ENCODE measurements around the gene ZFAND6. TPM values are rescaled to one million over a fixed set of nuclear protein-coding genes. Genes with fewer than 3 reads are reported as not detected.
"Not testable (repeated sequence)": the region's sequence is repeated elsewhere in the genome, so short reads cannot be mapped to it uniquely, and the experiment has no call there.

ZFAND6 gene
- total RNA-seq, 1 donor from 2014 or later = 87.4 TPM

DNA sequence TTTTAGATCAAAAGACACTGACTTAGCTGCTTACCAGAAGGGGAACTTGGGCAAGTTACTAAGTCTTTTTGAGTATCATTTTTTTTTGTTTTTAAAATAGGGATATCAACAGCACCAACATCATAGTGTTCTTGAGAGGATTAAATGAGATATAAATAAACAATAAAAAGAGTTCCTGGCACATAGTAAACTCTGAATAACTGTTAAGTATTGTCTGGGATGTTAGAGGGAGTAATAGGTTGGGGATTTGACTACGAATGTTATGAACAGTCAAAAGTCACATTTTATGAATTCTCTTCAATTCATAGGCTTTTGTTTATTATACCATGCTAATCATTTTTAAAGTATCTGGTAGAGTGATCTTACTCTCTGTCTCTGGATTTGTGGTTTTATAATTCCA lies 55.5 kb downstream of the ZFAND6 start:
- no peaks in the 10 kb centered on the region for H3K4me1 ChIP-seq
- intact Hi-C loops (cut with DNase I) = no loop called here

DNA sequence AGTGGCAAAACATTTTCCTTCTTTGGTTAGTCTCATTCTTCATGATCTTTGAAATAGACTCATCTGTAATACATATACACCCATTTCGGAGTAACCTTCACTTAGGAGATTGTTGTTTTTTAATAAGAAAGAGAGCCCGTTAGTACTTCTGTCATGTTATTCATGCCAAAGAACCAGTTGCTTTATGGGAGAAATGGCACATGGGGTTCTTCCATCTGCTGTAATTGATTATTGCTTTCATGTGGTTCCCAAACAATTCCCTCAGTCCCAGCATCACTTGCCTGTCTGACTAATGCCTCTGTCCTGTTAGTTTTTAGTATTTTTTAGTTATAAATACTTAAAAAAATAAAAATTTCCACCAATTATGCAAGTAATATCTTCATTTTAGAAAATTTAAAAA lies 59.5 kb downstream of the ZFAND6 start:
- no peaks in the 10 kb centered on the region for H3K4me1 ChIP-seq
- no peaks in the 10 kb centered on the region for H3K9me3 ChIP-seq
- no peaks in the 10 kb centered on the region for H3K27me3 ChIP-seq
- no peak for DNase-seq (ENCODE audit: extremely low spot score in 2 of 2)
- TF ChIP-seq POLR2AphosphoS5 (IDR thresholded peaks at IDR 0.05; ENCODE audit: insufficient read depth in 1 of 2, low read depth in 1 of 2) = no peak
- TF ChIP-seq, protein P1, sequence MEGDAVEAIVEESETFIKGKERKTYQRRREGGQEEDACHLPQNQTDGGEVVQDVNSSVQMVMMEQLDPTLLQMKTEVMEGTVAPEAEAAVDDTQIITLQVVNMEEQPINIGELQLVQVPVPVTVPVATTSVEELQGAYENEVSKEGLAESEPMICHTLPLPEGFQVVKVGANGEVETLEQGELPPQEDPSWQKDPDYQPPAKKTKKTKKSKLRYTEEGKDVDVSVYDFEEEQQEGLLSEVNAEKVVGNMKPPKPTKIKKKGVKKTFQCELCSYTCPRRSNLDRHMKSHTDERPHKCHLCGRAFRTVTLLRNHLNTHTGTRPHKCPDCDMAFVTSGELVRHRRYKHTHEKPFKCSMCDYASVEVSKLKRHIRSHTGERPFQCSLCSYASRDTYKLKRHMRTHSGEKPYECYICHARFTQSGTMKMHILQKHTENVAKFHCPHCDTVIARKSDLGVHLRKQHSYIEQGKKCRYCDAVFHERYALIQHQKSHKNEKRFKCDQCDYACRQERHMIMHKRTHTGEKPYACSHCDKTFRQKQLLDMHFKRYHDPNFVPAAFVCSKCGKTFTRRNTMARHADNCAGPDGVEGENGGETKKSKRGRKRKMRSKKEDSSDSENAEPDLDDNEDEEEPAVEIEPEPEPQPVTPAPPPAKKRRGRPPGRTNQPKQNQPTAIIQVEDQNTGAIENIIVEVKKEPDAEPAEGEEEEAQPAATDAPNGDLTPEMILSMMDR (IDR thresholded peaks at IDR 0.05) = no peak
- no peak for TF ChIP-seq POLR2A (IDR thresholded peaks at IDR 0.05)
- intact Hi-C loops (cut with DNase I) = no loop called here
- no peak overlapping the region for H3K4me3 ChIP-seq
- no peak overlapping the region for H3K27ac ChIP-seq
- H3K36me3 ChIP-seq = peaks cover 0 to 10% of the 10 kb centered on the region in 2 donors

More for the DNA sequence above, 55.5 kb downstream of the ZFAND6 start:
- no peaks in the 10 kb centered on the region for H3K9me3 ChIP-seq
- H3K27ac ChIP-seq = no peak overlapping the region
- no peaks in the 10 kb centered on the region for H3K36me3 ChIP-seq
- TF ChIP-seq POLR2AphosphoS5 (IDR thresholded peaks at IDR 0.05; ENCODE audit: insufficient read depth in 1 of 2, low read depth in 1 of 2) (no peak), POLR2A (IDR thresholded peaks at IDR 0.05) (no peak)
- TF ChIP-seq, protein P1 (IDR thresholded peaks at IDR 0.05) = no peak
- no peak overlapping the region for H3K4me3 ChIP-seq
- no peak for DNase-seq (ENCODE audit: extremely low spot score in 2 of 2)
- no peaks in the 10 kb centered on the region for H3K27me3 ChIP-seq

- Histone ChIP-seq H3K27me3 (no peaks in the 10 kb centered on the region), H3K36me3 (peaks cover 0 to 17% of the 10 kb centered on the region in 2 donors), H3K9me3 (no peaks in the 10 kb centered on the region), H3K27ac (no peak overlapping the region), H3K4me3 (no peak overlapping the region), H3K4me1 (no peaks in the 10 kb centered on the region)
- intact Hi-C loops (cut with DNase I) = no loop called here
- no peak for TF ChIP-seq POLR2A (IDR thresholded peaks at IDR 0.05)
- TF ChIP-seq, protein P1 (IDR thresholded peaks at IDR 0.05) = no peak
- no peak for TF ChIP-seq POLR2AphosphoS5 (IDR thresholded peaks at IDR 0.05; ENCODE audit: insufficient read depth in 1 of 2, low read depth in 1 of 2)
- no peak for DNase-seq (ENCODE audit: extremely low spot score in 2 of 2)
Observed at GRCh38 chr15:80120636-80121035, 61.2 kb downstream of the ZFAND6 start.

- TF ChIP-seq POLR2A (IDR thresholded peaks at IDR 0.05) (no peak), POLR2AphosphoS5 (IDR thresholded peaks at IDR 0.05; ENCODE audit: insufficient read depth in 1 of 2, low read depth in 1 of 2) (no peak)
- TF ChIP-seq, protein P1 (IDR thresholded peaks at IDR 0.05) = no peak
- Histone ChIP-seq H3K27ac (no peak overlapping the region), H3K36me3 (peaks cover 0 to 17% of the 10 kb centered on the region in 2 donors), H3K4me3 (no peak overlapping the region), H3K27me3 (no peaks in the 10 kb centered on the region), H3K4me1 (no peaks in the 10 kb centered on the region), H3K9me3 (no peaks in the 10 kb centered on the region)
- no peak for DNase-seq (ENCODE audit: extremely low spot score in 2 of 2)
- intact Hi-C loops (cut with DNase I) = no loop called here
Observed at GRCh38 chr15:80121546-80121945, 62.1 kb downstream of the ZFAND6 start.

DNA sequence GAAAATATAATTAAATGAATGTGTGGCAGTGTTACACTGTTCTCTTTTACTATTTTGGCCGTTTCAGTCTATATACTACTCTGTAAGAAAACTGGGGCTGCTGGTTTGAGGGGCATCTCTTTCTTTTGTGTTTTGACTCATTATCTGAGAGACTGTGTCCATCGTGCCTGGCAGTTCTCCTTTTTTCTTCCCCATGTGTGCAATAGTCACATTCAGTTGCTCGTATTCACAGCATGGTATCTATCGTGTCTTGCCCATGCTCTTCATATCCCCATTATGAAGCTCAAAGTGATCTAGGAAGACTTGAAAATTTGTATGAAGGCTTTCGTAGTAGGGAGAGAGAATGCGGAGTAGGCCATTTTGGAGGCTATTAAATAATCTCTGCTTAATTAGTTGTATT lies 63.6 kb downstream of the ZFAND6 start:
- TF ChIP-seq, protein P1 (IDR thresholded peaks at IDR 0.05) = no peak
- no peak for TF ChIP-seq POLR2AphosphoS5 (IDR thresholded peaks at IDR 0.05; ENCODE audit: insufficient read depth in 1 of 2, low read depth in 1 of 2)
- TF ChIP-seq POLR2A (IDR thresholded peaks at IDR 0.05) = no peak
- H3K4me1 ChIP-seq = no peaks in the 10 kb centered on the region
- no peak for DNase-seq (ENCODE audit: extremely low spot score in 2 of 2)
- no peak overlapping the region for H3K4me3 ChIP-seq
- intact Hi-C loops (cut with DNase I) = no loop called here
- no peaks in the 10 kb centered on the region for H3K27me3 ChIP-seq
- no peaks in the 10 kb centered on the region for H3K9me3 ChIP-seq
- no peak overlapping the region for H3K27ac ChIP-seq
- H3K36me3 ChIP-seq = peaks cover 0 to 17% of the 10 kb centered on the region in 2 donors

DNA sequence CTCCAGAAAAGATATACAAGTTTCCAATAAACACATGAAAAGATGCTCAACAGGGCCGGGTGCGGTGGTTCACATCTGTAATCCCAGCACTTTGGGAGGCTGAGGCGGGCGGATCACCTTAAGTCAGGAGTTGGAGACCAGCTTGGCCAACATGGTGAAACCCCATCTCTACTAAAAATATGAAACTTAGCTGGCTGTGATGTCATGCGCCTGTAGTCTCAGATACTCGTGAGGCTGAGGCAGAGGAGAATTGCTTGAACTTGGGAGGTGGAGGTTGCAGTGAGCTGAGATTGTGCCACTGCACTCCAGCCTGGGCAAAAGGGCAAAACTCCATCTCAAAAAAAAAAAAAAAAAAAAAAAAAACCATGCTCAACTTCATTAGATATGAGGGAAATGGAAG lies 67.8 kb downstream of the ZFAND6 start:
- not testable (repeated sequence) for H3K9me3 ChIP-seq

More for the DNA sequence above, 67.8 kb downstream of the ZFAND6 start:
- H3K36me3 ChIP-seq = peaks cover 0 to 23% of the 10 kb centered on the region in 2 donors
- DNase-seq (ENCODE audit: extremely low spot score in 2 of 2); H3K27me3 ChIP-seq; H3K4me1 ChIP-seq; H3K27ac ChIP-seq; intact Hi-C loops (cut with DNase I); H3K4me3 ChIP-seq: not testable (repeated sequence)

All from vagina (tissue), 2 donors.